IPS-NIHi7 (cell line): Measurements from ENCODE around the gene ALKBH8.
"Not testable (repeated sequence)": the region's sequence is repeated elsewhere in the genome, so short reads cannot be mapped to it uniquely, and the experiment has no call there.

Experiments
- DNase-seq: peaks from one replicate; pipeline ENCODE4 v3.0.0; 2012; ENCODE audit warnings: mixed read lengths; ENCODE audit errors: extremely low spot score

The ALKBH8 gene

DNA sequence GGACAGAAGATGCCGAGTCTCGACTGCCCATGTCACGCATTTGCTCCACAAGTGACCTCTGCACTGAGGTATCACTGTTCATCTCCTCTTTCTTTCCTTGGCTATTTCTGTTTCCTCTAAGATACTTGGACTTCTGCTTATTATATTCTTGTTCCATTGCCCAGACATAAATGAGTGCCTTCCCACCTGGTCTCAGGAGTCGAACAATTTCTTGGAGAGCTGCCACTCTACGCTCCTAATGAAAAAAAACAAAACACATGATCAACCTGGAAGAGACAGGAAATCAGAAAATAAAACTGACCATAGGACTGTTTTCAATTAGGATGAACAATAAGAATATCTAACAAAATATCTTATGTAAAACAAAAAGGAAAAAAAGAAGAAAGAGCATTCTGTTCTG is 60.6 kb downstream of the ALKBH8 start:
- DNase-seq, result no peak

DNA sequence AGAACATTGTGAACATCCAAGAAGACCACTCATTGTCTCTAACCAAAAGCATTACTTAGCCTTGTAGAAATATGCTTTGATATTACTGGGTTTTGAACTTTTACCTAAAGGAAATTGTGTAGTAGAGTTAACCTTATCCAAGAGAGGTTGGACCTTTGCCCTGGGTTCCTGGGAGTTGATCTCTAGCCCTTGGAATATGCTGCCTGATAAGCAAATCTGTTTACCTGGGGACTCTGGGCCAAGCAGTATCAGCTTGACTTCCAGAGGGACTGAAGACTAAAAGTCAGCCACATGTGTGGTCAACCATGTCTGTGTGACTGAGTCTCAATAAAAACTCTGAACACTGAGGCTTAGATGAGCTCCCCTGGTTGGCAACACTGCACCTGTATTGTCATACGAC is 63.8 kb downstream of the ALKBH8 start:
- no peak for DNase-seq

GRCh38 chr11:107497371-107497770 is 68.2 kb downstream of the ALKBH8 start:
- not testable (repeated sequence) for DNase-seq

GRCh38 chr11:107496011-107496410 is 69.5 kb downstream of the ALKBH8 start:
- DNase-seq, result no peak

GRCh38 chr11:107494055-107494454 is 71.5 kb downstream of the ALKBH8 start:
- DNase-seq, result no peak

DNA sequence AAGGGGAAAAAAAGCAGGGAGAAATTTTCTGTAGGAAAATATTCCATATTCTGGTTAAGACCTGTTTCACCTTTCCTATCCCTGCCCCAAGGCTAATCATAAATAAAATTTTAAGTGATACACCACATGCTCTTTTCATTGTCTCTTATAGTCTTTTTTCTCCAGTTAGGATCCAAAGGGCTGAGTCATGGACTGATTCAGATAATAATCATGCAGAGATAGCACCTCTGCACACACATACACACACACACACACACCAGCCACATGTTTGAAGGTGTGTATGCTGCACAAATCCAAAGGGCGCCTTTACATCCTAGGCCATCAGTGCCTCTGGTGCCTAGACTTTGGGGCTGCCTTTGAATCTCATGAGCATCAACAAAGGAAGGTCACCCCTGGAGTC is 72.4 kb downstream of the ALKBH8 start:
- no peak for DNase-seq

GRCh38 chr11:107490836-107491235 is 74.7 kb downstream of the ALKBH8 start:
- no peak for DNase-seq

GRCh38 chr11:107482234-107482633 is 83.3 kb downstream of the ALKBH8 start:
- no peak for DNase-seq

DNA sequence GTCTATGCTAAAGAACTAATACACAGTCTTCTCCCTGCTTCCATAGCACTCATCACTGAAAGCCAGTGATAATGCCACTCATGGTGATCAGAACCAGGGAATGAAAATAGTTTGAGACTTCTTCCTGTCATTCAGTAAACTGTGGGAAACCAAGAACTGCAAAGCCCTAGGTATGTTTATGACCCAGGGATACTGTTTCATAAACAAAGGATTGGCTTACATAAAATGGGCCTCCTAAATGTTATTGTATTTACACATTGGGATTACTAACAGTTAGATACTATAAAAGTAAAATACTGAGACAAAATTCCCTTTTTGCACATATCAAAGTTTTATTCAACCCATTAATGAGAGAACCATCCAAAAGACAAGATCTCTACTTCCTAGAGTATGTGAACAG is 86.6 kb downstream of the ALKBH8 start:
- no peak for DNase-seq

GRCh38 chr11:107477820-107478219 is 87.7 kb downstream of the ALKBH8 start:
- no peak for DNase-seq

DNA sequence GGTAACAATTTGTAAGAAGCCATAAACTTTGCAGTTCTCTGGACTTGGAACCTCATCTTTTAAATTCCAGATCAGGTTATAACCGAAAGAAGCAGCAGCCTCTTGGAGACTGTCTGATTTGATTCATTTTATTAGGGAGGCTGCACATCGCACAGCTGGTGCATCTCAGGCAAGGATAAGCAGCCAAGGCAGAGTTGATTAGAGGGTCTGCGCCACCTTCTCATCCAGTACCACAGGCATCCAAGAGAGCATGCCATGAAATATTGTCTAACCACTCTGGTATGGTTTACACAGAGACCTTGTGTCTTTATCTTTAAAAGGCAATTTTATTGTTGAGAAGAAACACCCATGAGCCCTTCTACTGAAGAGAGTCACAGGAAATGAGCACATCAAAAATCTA is 91.7 kb downstream of the ALKBH8 start:
- no peak for DNase-seq

GRCh38 chr11:107472966-107473365 is 92.6 kb downstream of the ALKBH8 start:
- no peak for DNase-seq

DNA sequence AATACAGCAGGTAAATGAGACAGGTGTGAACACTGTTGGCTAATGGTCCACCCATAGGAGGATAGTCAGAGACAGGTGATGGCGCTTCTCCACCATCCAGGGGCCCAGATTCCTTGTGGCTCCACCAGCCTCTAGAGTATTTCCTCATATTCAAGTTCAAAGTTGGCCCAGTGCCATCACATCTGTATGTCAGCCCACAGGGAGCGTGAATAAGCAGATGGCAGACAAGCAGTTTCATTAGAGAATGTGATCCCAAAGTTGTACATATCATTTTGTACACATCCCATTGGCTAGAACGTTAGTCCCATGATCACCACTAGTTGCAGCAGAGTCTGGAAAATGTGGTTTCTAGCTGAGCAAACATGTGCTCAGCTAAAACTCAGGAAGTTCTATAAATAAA is 96.9 kb downstream of the ALKBH8 start:
- DNase-seq, result no peak

DNA sequence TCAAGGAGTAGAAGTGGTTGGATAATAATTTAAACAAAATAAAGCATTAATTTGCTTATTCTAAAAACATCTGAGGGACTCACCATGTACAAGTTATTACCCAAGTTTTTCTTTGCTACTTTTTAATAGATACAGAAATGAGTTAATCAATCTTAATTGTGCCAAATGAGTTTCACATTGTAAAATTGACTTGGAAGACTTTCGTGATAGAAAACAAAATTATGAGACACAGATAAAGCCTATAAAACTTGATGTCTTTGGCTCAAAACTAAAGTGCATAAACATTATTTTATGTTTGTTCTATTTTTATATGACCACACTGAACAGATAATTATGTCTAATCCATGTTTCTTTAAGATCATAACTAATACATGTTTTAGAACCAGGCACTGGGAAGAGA is 97.8 kb downstream of the ALKBH8 start:
- DNase-seq, result no peak

- DNase-seq, result not testable (repeated sequence)
Measured at GRCh38 chr11:107466275-107466866, 99.2 kb downstream of the ALKBH8 start.

DNA sequence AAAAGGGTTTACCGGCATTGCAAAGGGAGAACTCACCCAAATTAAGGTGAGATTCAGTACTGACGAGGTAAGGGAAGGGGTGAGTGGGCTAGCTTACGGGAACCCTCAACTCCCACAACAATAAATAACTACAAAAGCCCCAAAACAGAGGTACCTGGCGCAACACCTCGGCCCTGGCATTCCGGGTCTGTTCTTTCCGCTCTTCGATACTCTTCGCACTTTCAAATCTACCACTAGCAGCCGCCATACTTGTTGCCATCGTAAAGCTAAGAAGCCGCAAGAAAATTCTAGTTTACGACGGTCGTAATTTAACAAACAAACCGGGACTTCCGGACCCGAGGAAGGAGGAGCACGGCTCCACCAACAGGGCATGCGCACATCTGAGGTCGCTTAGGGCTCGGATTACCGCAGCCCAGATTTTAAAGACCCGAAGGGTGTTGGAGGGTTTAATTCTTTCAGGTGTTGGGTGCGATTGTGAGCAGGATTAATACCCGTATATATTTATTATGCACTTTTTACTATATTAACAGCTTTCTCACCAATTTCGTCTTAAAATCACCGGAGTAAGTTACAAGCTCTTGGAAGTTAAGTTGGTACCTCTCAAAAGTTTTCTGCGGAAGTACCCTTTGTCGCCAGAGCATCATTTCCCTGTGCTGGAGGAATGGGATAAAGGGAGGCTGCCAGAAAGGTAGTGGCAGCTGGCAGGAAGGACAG is 107.8 kb downstream of the ALKBH8 start, which contains the start of gene CWF19L2:
CWF19L2 (minus strand) TSS at position 268 of the 714 bp plus-strand sequence; CDS start at position 259, 9 bp downstream.
- peak; percentile 96 for DNase-seq

- peak; percentile 20 for DNase-seq
Measured at GRCh38 chr11:107457205-107457557, 108.4 kb downstream of the ALKBH8 start.

- DNase-seq, result no peak
Measured at GRCh38 chr11:107453594-107454286, 111.8 kb downstream of the ALKBH8 start.
